ENCODE measurements around the gene RCC2.

Gene RCC2

DNA sequence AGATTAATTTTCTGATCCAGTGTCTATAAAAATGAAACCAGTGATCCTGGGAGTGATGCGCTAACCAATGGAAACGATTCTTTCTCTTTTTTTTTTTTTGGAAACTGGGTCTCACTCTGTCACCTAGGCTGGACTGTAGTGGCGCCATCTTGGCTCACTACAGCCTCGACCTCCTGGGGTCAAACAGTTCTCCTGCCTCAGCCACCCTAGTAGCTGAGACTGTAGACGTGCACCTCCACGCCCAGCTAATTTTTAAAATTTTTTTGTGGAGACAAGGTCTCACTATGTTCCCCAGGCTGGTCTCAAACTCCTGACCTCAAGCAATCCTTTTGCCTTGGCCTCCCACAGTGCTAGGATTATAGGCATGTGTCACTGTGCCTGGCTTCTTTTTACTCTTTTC is 3.4 kb upstream of the RCC2 start:
- TF ChIP-seq EZH2 (IDR thresholded peaks at IDR 0.05; ENCODE audit: borderline replicate concordance, low read length) = no peak
- TF ChIP-seq, protein P1, sequence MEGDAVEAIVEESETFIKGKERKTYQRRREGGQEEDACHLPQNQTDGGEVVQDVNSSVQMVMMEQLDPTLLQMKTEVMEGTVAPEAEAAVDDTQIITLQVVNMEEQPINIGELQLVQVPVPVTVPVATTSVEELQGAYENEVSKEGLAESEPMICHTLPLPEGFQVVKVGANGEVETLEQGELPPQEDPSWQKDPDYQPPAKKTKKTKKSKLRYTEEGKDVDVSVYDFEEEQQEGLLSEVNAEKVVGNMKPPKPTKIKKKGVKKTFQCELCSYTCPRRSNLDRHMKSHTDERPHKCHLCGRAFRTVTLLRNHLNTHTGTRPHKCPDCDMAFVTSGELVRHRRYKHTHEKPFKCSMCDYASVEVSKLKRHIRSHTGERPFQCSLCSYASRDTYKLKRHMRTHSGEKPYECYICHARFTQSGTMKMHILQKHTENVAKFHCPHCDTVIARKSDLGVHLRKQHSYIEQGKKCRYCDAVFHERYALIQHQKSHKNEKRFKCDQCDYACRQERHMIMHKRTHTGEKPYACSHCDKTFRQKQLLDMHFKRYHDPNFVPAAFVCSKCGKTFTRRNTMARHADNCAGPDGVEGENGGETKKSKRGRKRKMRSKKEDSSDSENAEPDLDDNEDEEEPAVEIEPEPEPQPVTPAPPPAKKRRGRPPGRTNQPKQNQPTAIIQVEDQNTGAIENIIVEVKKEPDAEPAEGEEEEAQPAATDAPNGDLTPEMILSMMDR (IDR thresholded peaks at IDR 0.05; ENCODE audit: low read length) = no peak
- Histone ChIP-seq H3K9me2 (ENCODE audit: low read depth, low read length) (no peaks in the 10 kb centered on the region), H4K20me1 (ENCODE audit: insufficient read depth, low read length) (no peaks in the 10 kb centered on the region), H3K27me3 (ENCODE audit: insufficient read depth, low read length) (no peaks in the 10 kb centered on the region), H3K4me3 (ENCODE audit: low read depth, low read length, poor library complexity, severe bottlenecking) (no peak overlapping the region), H3K9me3 (ENCODE audit: low read length) (no peaks in the 10 kb centered on the region), H3K4me1 (ENCODE audit: insufficient read depth, low read length, severe bottlenecking) (peaks cover 5% of the 10 kb centered on the region), H3K79me2 (ENCODE audit: insufficient read depth, low read length) (peaks cover 10% of the 10 kb centered on the region; the same call in 1 of the 2 replicates), H3K9ac (ENCODE audit: low read length) (no peak overlapping the region), H3F3A (ENCODE audit: insufficient read depth, low read length) (no peaks in the 10 kb centered on the region), H3K36me3 (ENCODE audit: insufficient read depth, low read length) (no peaks in the 10 kb centered on the region), H3K4me2 (ENCODE audit: low read length) (no peak overlapping the region), H2AFZ (ENCODE audit: low read length) (no peak overlapping the region), H3K27ac (ENCODE audit: low read depth, low read length, poor library complexity, severe bottlenecking) (no peak overlapping the region)

DNA sequence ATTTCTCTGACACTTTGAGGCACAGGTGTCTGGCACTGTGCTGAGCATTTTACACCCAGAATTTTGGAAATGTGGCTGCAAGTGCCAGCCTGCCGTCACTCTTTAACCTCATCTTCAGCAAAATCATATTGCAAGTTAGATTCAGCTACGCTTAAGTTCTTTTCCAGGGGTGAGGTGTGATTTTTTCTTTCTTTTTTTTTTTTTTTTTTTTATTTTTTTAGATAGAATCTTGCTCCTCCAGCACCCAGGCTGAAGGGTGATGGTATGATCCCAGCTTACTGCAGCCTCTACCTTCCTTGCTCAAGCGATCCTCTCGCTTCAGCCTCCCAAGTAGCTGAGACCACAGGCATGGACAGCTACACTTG is 2.5 kb upstream of the RCC2 start:
- Histone ChIP-seq H3K27ac (ENCODE audit: low read depth, low read length, poor library complexity, severe bottlenecking) (no peak overlapping the region), H4K20me1 (ENCODE audit: insufficient read depth, low read length) (no peaks in the 10 kb centered on the region), H3K4me1 (ENCODE audit: insufficient read depth, low read length, severe bottlenecking) (peaks cover 9% of the 10 kb centered on the region), H3F3A (ENCODE audit: insufficient read depth, low read length) (no peaks in the 10 kb centered on the region), H3K27me3 (ENCODE audit: insufficient read depth, low read length) (no peaks in the 10 kb centered on the region), H3K79me2 (ENCODE audit: insufficient read depth, low read length) (peaks cover 14% of the 10 kb centered on the region), H3K9me3 (ENCODE audit: low read length) (no peaks in the 10 kb centered on the region), H3K36me3 (ENCODE audit: insufficient read depth, low read length) (peaks cover 4% of the 10 kb centered on the region), H3K4me2 (ENCODE audit: low read length) (no peak overlapping the region), H3K4me3 (ENCODE audit: low read depth, low read length, poor library complexity, severe bottlenecking) (no peak overlapping the region), H3K9ac (ENCODE audit: low read length) (no peak overlapping the region), H3K9me2 (ENCODE audit: low read depth, low read length) (no peaks in the 10 kb centered on the region), H2AFZ (ENCODE audit: low read length) (no peak overlapping the region)
- no peak for TF ChIP-seq EZH2 (IDR thresholded peaks at IDR 0.05; ENCODE audit: borderline replicate concordance, low read length)
- TF ChIP-seq, protein P1 (IDR thresholded peaks at IDR 0.05; ENCODE audit: low read length) = no peak

DNA sequence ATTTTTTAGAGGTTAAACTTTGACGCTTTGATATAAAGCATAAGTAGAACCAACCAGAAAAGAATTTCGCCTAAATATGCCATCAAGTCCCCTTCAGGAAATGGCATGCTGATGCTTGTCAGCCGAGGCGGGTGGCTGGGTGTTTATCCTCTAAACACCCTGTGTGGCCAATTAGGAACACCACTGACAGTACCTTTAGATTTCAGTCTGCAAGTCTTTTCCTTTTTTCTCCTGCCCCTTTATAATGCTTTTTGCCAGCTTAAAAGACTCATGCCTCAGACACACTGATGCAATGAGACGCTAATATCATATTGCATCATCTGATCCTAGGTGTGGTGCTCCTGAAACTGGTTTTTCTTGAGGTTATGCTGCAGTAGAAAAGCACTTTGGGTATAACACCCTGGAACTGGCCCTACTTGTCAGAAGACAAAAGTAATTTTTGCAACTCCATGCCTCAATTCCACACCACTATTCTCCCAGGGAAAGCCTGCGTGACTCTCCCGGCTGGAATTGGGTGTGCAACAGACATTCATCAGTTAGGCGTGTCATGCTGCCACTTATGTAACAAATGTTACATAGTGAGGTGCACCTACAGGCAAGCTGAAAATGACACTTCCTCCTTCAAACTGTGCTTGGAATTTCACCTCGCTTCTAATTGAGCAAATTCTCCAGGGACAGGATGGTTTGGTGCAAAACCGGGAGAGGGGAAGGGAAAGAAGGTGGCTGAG is 2.0 kb upstream of the RCC2 start:
- Histone ChIP-seq H3K27me3 (ENCODE audit: insufficient read depth, low read length) (no peaks in the 10 kb centered on the region), H2AFZ (ENCODE audit: low read length) (no peak overlapping the region), H3K4me1 (ENCODE audit: insufficient read depth, low read length, severe bottlenecking) (peaks cover 15% of the 10 kb centered on the region), H3K4me3 (ENCODE audit: low read depth, low read length, poor library complexity, severe bottlenecking) (no peak overlapping the region), H3K4me2 (ENCODE audit: low read length) (no peak overlapping the region), H3K79me2 (ENCODE audit: insufficient read depth, low read length) (peaks cover 20% of the 10 kb centered on the region), H3K9me2 (ENCODE audit: low read depth, low read length) (no peaks in the 10 kb centered on the region), H3F3A (ENCODE audit: insufficient read depth, low read length) (no peaks in the 10 kb centered on the region), H3K36me3 (ENCODE audit: insufficient read depth, low read length) (peaks cover 10% of the 10 kb centered on the region), H4K20me1 (ENCODE audit: insufficient read depth, low read length) (no peaks in the 10 kb centered on the region), H3K27ac (ENCODE audit: low read depth, low read length, poor library complexity, severe bottlenecking) (no peak overlapping the region), H3K9me3 (ENCODE audit: low read length) (no peaks in the 10 kb centered on the region), H3K9ac (ENCODE audit: low read length) (no peak overlapping the region)
- TF ChIP-seq, protein P1 (IDR thresholded peaks at IDR 0.05; ENCODE audit: low read length) = no peak
- no peak for TF ChIP-seq EZH2 (IDR thresholded peaks at IDR 0.05; ENCODE audit: borderline replicate concordance, low read length)

Data from OCI-LY1 (cell line).